Measurements from ENCODE around the gene TAOK3. TPM values are rescaled to one million over a fixed set of nuclear protein-coding genes. Genes with fewer than 3 reads are reported as not detected.
"Not testable (repeated sequence)": the region's sequence is repeated elsewhere in the genome, so short reads cannot be mapped to it uniquely, and the experiment has no call there.

Gene TAOK3
- total RNA-seq, 1 experiment from 2014 or later, result 21.9 TPM

GRCh38 chr12:118374126-118374725, 1.5 kb upstream of the TAOK3 start:
- DNase-seq (ENCODE audit: low read depth), result no peak

GRCh38 chr12:118373616-118374015, 909 bp upstream of the TAOK3 start:
- DNase-seq (ENCODE audit: low read depth), result no peak

GRCh38 chr12:118371321-118372282, 1.1 kb downstream of the TAOK3 start:
- no peak for DNase-seq (ENCODE audit: low read depth)

- no peak for DNase-seq (ENCODE audit: low read depth)
Observed at GRCh38 chr12:118370601-118371000, 2.1 kb downstream of the TAOK3 start.

- no peak for DNase-seq (ENCODE audit: low read depth)
Observed at GRCh38 chr12:118368821-118369220, 3.9 kb downstream of the TAOK3 start.

DNA sequence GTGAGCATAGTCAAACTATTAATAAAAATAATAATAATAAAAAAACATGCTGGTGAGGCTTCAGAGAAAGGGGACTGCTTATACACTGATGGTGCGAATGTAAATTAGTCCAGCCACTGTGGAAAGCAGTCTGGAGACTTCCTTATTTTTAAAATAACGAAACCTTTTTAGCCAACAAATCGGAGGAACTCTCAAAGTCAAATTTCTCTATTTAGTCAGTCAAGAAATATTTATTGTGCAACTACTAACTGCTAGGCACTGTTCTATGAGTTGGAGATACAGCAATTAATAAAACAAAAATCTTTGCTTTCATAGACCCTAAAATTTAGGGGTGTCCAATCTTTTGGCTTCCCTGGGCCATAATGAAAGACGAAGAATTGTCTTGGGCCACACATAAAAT, 10.8 kb downstream of the TAOK3 start:
- no peak for DNase-seq (ENCODE audit: low read depth)

GRCh38 chr12:118361092-118361404, 11.7 kb downstream of the TAOK3 start:
- DNase-seq (ENCODE audit: low read depth), result no peak

GRCh38 chr12:118359541-118359915, 13.2 kb downstream of the TAOK3 start:
- DNase-seq (ENCODE audit: low read depth), result no peak

- no peak for DNase-seq (ENCODE audit: low read depth)
Observed at GRCh38 chr12:118358612-118359540, 13.8 kb downstream of the TAOK3 start.

- no peak for DNase-seq (ENCODE audit: low read depth)
Observed at GRCh38 chr12:118358008-118358359, 14.7 kb downstream of the TAOK3 start.

DNA sequence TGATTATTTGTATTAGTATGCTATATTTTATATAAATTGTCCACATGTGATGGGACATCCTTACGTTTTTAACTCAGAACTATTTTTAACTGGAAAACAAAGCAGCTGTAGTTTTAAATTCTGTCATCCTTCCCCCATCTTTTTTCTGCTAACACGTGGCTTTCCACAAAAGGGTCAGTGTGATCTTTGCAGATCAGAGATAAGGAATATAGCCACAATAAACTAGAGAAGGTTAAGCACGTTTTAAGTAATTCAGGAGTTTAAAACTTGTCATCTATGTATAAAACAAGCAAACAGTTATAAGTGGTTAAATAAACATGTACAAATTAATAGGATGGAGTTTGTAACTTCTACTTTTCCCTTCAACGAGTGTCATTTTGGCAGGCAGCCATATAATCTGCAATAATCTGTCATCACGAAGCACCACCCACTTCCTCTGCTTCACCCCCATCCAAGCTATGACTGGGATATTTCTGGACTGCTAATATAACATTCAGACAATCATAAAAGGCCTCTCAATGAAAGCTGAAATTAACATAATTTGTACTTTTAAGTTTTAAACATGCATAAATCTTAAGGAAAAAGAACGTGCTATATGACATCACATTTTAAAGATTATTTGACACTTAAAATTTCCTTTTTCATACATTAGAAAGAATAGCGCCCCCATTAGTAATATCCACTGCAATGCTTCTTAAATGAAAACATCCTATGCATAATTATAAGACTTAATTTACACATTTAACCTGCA, 15.3 kb downstream of the TAOK3 start:
- peak; percentile 73 for DNase-seq (ENCODE audit: low read depth)

GRCh38 chr12:118356809-118357256, 15.9 kb downstream of the TAOK3 start:
- DNase-seq (ENCODE audit: low read depth), result peak; percentile 87

- no peak for DNase-seq (ENCODE audit: low read depth)
Observed at GRCh38 chr12:118355843-118356242, 16.9 kb downstream of the TAOK3 start.

GRCh38 chr12:118354903-118355302, 17.8 kb downstream of the TAOK3 start:
- peak; percentile 73 for DNase-seq (ENCODE audit: low read depth)

DNA sequence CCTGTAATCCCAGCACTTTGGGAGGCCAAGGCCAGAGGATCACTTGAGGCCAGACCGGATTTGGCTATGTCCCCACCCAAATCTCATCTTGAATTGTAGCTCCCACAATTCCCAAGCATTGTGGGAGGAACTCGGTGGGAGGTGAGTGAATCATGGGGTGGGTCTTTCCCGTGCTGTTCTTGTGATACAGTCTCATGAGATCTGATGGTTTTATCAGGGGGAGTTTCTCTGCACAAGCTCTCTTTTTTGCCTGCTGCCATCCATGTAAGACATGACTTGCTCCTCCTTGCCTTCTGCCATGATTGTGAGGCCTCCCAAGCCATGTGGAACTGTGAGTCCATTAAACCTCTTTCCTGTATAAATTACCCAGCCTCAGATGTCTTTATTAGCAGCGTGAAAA, 18.2 kb downstream of the TAOK3 start:
- DNase-seq (ENCODE audit: low read depth), result not testable (repeated sequence)

GRCh38 chr12:118353721-118354120, 19.0 kb downstream of the TAOK3 start:
- DNase-seq (ENCODE audit: low read depth), result no peak

GRCh38 chr12:118350908-118351559, 21.7 kb downstream of the TAOK3 start:
- DNase-seq (ENCODE audit: low read depth), result no peak

GRCh38 chr12:118347916-118348315, 24.8 kb downstream of the TAOK3 start:
- no peak for DNase-seq (ENCODE audit: low read depth)

DNA sequence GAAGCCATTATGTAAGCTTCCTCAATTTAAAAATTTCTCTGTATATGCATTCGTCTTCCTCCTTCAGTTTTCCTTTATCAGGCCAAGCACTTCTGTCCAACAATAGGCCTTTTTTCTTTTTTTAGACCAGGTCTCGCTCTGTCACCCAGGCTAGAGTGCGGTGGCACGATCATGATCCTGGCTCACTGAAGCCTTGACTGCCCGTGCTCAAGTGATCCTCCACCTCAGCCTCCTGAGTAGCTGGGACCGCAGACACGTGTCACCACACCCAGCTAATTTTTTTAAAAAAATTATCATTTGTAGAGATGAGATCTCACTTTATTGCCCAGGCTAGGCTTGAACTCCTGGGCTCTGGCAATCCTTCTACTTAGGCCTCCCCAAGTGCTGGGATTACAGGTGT, 25.8 kb downstream of the TAOK3 start:
- no peak for DNase-seq (ENCODE audit: low read depth)

- no peak for DNase-seq (ENCODE audit: low read depth)
Observed at GRCh38 chr12:118345355-118345754, 27.4 kb downstream of the TAOK3 start.

- no peak for DNase-seq (ENCODE audit: low read depth)
Observed at GRCh38 chr12:118344829-118345228, 27.9 kb downstream of the TAOK3 start.

All from LHCN-M2 (cell line).